ENCODE data around the gene MMP15. TPM values are rescaled to one million over a fixed set of nuclear protein-coding genes. Genes with fewer than 3 reads are reported as not detected.

The MMP15 gene
- total and polyA plus RNA-seq, 2 of the 13 experiments (the other 11 are each of a cell fraction or from before 2014, with no cell fraction given): 35.2 to 44.9 TPM

- in situ Hi-C loops (cut with HindIII; ENCODE audit: extremely low pct_ligation_motif_present, low pct_unique_long_range_greater_than_20kb): no loop called here
- CTCF ChIA-PET (ENCODE audit: low intra/inter-chr PET ratio, low total read pairs): no interaction called here
These were observed 27.9 kb upstream of the MMP15 start for GRCh38 chr16:57997528-57998265.

GRCh38 chr16:57998486-57998885 lies 27.1 kb upstream of the MMP15 start:
- Histone ChIP-seq H3K4me2 (ENCODE audit: low read depth, low read length) (no peak overlapping the region; the same call in 1 of the 2 replicates), H3K36me3 (replicated peaks in 1 of 2; ENCODE audit: control insufficient read depth in 1 of 2, insufficient read depth in 2 of 2, low read length in 2 of 2) (peaks cover 10 to 26% of the 10 kb centered on the region in 2 experiments; a peak in 4 of 5 replicates), H4K20me1 (ENCODE audit: insufficient read depth, low read length) (no peaks in the 10 kb centered on the region), H3K4me3 (replicated peaks in 1 of 3; ENCODE audit: insufficient read depth in 1 of 3, low read depth in 2 of 3, low read length in 3 of 3) (no peak overlapping the region), H3K9me3 (ENCODE audit: low read length) (no peaks in the 10 kb centered on the region), H3K9ac (ENCODE audit: insufficient read depth, low read depth, low read length) (no peak overlapping the region), H3K27me3 (ENCODE audit: control insufficient read depth in 1 of 2, insufficient read depth in 2 of 2, low read length in 2 of 2) (no peaks in the 10 kb centered on the region; a peak in 1 of 5 replicates), H3K27ac (ENCODE audit: extremely low read length, insufficient read depth, low read length) (no peak overlapping the region), H3K4me1 (ENCODE audit: insufficient read depth, low read length) (peaks cover 34% of the 10 kb centered on the region), H2AFZ (ENCODE audit: low read length) (no peak overlapping the region), H3K79me2 (ENCODE audit: insufficient read depth, low read length) (peaks cover 7% of the 10 kb centered on the region)
- intact Hi-C loops (cut with micrococcal nuclease; ENCODE audit: unreplicated experiment): no loop called here
- no peak for FAIRE-seq
- WGBS (ENCODE audit: low lambda C conversion rate): 91% methylated on average over 7 of the region's 8 CpGs
- DNase-seq (ENCODE audit: low spot score): no peak
- no peak for ATAC-seq
- BruUV-seq (replicated peaks): no TSS peak
- CTCF ChIA-PET (ENCODE audit: low intra/inter-chr PET ratio, low total read pairs): no interaction called here
- in situ Hi-C loops (cut with HindIII; ENCODE audit: extremely low pct_ligation_motif_present, low pct_unique_long_range_greater_than_20kb): no loop called here
- TF ChIP-seq ZNF768 (CRISPR knock-in tag; IDR thresholded peaks at IDR 0.05): peak; percentile 72
- TF ChIP-seq REST (IDR thresholded peaks at IDR 0.05; ENCODE audit: borderline replicate concordance in 1 of 2, low read depth in 1 of 2, low read length in 2 of 2): no peak
- peak; percentile 78 for TF ChIP-seq ZNF263 (CRISPR knock-in tag; IDR thresholded peaks at IDR 0.05)
- no peak for TF ChIP-seq ZNF225 (CRISPR knock-in tag; IDR thresholded peaks at IDR 0.05)
- TF ChIP-seq GABPA (IDR thresholded peaks at IDR 0.05; ENCODE audit: low read depth, low read length): no peak
- TF ChIP-seq GABPA (CRISPR knock-in tag; IDR thresholded peaks at IDR 0.05; ENCODE audit: low read depth): no peak
- POLR2A ChIA-PET: interaction anchor here (1.3 to 4.1 kb wide), 3 partner anchors 104 to 263 kb away, joined by 3 to 15 read pairs (median 7); partner anchors contain the start of gene KATNB1

More at GRCh38 chr16:57997528-57998265, 27.9 kb upstream of the MMP15 start:
- BruUV-seq (replicated peaks): no TSS peak
- no peak overlapping the region for H3K4me3 ChIP-seq (replicated peaks in 1 of 3; ENCODE audit: insufficient read depth in 1 of 3, low read depth in 2 of 3, low read length in 3 of 3)
- H4K20me1 ChIP-seq (ENCODE audit: insufficient read depth, low read length): no peaks in the 10 kb centered on the region
- H3K27me3 ChIP-seq (ENCODE audit: control insufficient read depth in 1 of 2, insufficient read depth in 2 of 2, low read length in 2 of 2): no peaks in the 10 kb centered on the region; a peak in 1 of 5 replicates
- no peak for DNase-seq (ENCODE audit: low spot score)
- H3K4me1 ChIP-seq (ENCODE audit: insufficient read depth, low read length): peaks cover 26% of the 10 kb centered on the region
- no peak overlapping the region for H3K4me2 ChIP-seq (ENCODE audit: low read depth, low read length)
- ATAC-seq: no peak
- H2AFZ ChIP-seq (ENCODE audit: low read length): no peak overlapping the region
- peaks cover 7% of the 10 kb centered on the region for H3K79me2 ChIP-seq (ENCODE audit: insufficient read depth, low read length)
- 96% methylated on average over 28 of the region's 36 CpGs for WGBS (ENCODE audit: low lambda C conversion rate)
- H3K9me3 ChIP-seq (ENCODE audit: low read length): no peaks in the 10 kb centered on the region
- no peak overlapping the region for H3K27ac ChIP-seq (ENCODE audit: extremely low read length, insufficient read depth, low read length)
- H3K36me3 ChIP-seq (replicated peaks in 1 of 2; ENCODE audit: control insufficient read depth in 1 of 2, insufficient read depth in 2 of 2, low read length in 2 of 2): peaks cover 9 to 19% of the 10 kb centered on the region in 2 experiments; a peak in 4 of 5 replicates
- H3K9ac ChIP-seq (ENCODE audit: insufficient read depth, low read depth, low read length): no peak overlapping the region
- FAIRE-seq: no peak
- TF ChIP-seq RBFOX2 (IDR thresholded peaks at IDR 0.05; ENCODE audit: low read depth, low read length) (peak; percentile 51; the same call in 1 of the 2 replicates), HMGXB4 (CRISPR knock-in tag; IDR thresholded peaks at IDR 0.05; ENCODE audit: borderline replicate concordance in 1 of 2, low read depth in 1 of 2) (no peak), NFIC (IDR thresholded peaks at IDR 0.05; ENCODE audit: low read length) (no peak)
- intact Hi-C loops (cut with micrococcal nuclease; ENCODE audit: unreplicated experiment): no loop called here
- POLR2A ChIA-PET: interaction anchor here (1.8 to 4.1 kb wide), 2 partner anchors 105 to 262 kb away, joined by 7 to 15 read pairs; partner anchors contain the start of gene KATNB1

All from HepG2 (cell line).